SKM-1 (cell line): ENCODE data around the gene XXYLT1.
"Not testable (repeated sequence)": the region's sequence is repeated elsewhere in the genome, so short reads cannot be mapped to it uniquely, and the experiment has no call there.

ENCODE experiments used
- DNase-seq: peaks from one replicate; lab custom pipeline; 2025; ENCODE audit not compliant: unreplicated experiment; lab: John Stamatoyannopoulos, UW

Gene XXYLT1

GRCh38 chr3:195270817-195271409 is at the start of gene XXYLT1:
XXYLT1 (minus strand) TSS chr3:195271159; CDS start chr3:195271058, 101 bp downstream.
- peak; percentile 65 for DNase-seq

- DNase-seq: no peak
These were observed 48.1 kb upstream of the XXYLT1 start for GRCh38 chr3:195319060-195319459.

DNA sequence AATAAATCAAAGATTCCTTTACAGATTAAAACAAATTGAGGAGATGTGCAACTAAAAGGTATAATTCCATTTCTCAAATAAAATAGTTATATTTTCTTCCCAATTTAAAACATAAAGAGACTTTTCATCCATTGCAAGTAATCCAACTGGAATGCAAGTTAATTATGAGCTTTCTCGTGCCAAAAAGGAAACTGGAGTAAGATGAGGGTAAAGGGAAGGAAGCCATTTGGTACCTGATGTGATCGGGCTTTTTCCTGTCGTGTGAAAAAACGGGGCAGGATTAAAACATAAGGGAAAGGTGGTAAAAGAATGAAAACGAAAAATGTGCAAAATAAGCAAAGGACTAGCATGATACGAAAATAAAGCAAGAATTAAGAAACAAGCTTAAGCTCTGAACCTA is 41.8 kb upstream of the XXYLT1 start:
- DNase-seq: no peak

GRCh38 chr3:195307711-195308110 is 36.8 kb upstream of the XXYLT1 start:
- no peak for DNase-seq

- DNase-seq: no peak
These were observed 35.4 kb upstream of the XXYLT1 start for GRCh38 chr3:195306369-195306768.

GRCh38 chr3:195302431-195302830 is 31.5 kb upstream of the XXYLT1 start:
- DNase-seq: no peak

- no peak for DNase-seq
These were observed 26.5 kb upstream of the XXYLT1 start for GRCh38 chr3:195297446-195297845.

- DNase-seq: no peak
These were observed 25.7 kb upstream of the XXYLT1 start for GRCh38 chr3:195296662-195297061.

- DNase-seq: no peak
These were observed 20.2 kb upstream of the XXYLT1 start for GRCh38 chr3:195291121-195291520.

- DNase-seq: not testable (repeated sequence)
These were observed 19.7 kb upstream of the XXYLT1 start for GRCh38 chr3:195290643-195291042.

- DNase-seq: no peak
These were observed 15.3 kb upstream of the XXYLT1 start for GRCh38 chr3:195286115-195286872.

DNA sequence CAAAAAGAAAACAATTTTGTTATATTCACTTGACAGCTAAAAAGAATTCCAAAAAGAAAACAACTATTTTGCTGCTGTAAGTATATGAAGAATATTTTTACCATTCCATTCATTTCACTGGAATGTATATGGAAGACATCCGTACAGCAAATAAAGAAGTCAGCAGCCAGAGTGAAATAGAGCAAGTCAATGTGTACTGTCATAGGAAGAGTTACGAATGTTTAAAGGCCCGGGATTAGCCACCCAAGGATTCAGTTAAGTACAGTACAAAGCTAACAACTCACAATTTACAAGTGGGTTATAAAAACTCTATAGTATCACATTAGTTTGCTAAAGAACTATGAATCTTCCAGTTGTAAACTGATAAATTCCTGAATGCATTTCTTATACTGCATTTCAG is 14.4 kb upstream of the XXYLT1 start:
- no peak for DNase-seq

- DNase-seq: no peak
These were observed 13.9 kb upstream of the XXYLT1 start for GRCh38 chr3:195284842-195285241.

DNA sequence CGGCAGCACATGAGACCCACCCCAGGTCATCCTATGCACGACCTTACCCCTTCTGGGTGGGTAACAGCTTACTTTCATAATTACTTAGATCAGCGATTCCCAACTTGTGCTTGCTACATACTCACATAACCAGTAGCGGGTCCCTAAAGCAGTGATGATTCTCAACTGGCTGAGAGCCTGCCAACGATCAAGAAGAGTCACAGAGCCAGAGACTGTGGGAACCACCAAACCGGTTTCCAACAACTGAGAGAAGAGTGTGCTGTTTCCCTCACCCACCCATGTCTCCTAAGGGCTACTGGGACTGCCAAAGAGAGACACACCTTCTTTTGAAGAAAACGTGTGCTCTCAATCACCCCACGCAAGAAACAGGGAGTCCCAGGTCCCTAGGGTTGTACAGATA is 12.0 kb upstream of the XXYLT1 start:
- DNase-seq: no peak

GRCh38 chr3:195274259-195274966 is 3.5 kb upstream of the XXYLT1 start:
- DNase-seq: no peak

- DNase-seq: peak; percentile 65
These were observed 668 bp upstream of the XXYLT1 start for GRCh38 chr3:195271410-195272243.

DNA sequence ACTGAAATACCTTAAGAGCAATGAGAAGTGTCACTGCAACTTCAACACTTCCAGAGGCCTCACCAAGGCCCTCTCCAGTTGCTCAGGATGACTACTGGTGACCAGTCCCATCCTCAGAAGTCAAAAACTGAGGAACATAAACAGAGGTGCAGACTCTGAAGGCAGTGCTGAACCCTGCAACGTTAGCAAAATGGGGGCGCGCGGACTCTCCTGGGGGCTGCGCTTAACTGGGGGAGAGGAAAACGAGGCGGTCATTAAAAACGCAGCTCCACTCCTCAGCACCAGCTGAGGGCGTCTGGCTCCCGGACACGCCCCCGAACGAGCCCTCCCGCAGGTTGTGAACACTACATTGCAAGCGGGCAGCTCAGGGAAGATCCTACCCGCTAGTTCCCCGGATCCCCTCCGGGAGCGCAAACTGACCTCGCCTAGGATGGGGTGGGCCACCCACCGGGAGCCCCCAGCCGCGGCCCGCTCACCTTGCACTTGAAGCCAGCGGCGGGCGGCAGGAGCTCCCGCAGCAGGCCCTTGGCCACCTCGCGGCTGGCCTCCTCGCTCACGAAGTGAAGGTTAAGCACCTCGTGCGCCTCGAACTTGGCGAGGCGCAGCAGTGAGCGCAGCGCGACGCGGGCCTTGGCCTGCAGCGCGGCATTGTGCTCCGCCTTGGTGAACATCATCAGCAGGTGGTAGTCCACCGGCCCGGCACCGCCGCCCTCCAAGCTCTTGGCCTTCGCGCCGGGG is 711 bp downstream of the XXYLT1 start:
- no peak for DNase-seq

GRCh38 chr3:195269375-195270078 is 1.4 kb downstream of the XXYLT1 start:
- peak; percentile 27 for DNase-seq

GRCh38 chr3:195268576-195269309 is 2.2 kb downstream of the XXYLT1 start:
- DNase-seq: no peak
